ENCODE results near the gene HEATR5A.
A peak's percentile ranks its signal among the peaks of the same experiment; 100 is the strongest.
"Not testable (repeated sequence)": the region's sequence is repeated elsewhere in the genome, so short reads cannot be mapped to it uniquely, and the experiment has no call there.

HEATR5A gene

GRCh38 chr14:31386271-31386670 lies 34.1 kb downstream of the HEATR5A start:
- no peak overlapping the region for H3K4me3 ChIP-seq (ENCODE audit: low read depth, low read length)
- TF ChIP-seq MYC (IDR thresholded peaks at IDR 0.05; ENCODE audit: low read depth, low read length): no peak
- TF ChIP-seq MAX (IDR thresholded peaks at IDR 0.05; ENCODE audit: low read depth, low read length): no peak
- TF ChIP-seq CTCF (IDR thresholded peaks at IDR 0.05; ENCODE audit: low read depth, low read length): no peak
- no peak for TF ChIP-seq POLR2A (IDR thresholded peaks at IDR 0.05; ENCODE audit: extremely low read depth, insufficient read length)
- DNase-seq (ENCODE audit: low read depth): no peak

- DNase-seq (ENCODE audit: low read depth): no peak
- H3K4me3 ChIP-seq (ENCODE audit: low read depth, low read length): no peak overlapping the region
- TF ChIP-seq POLR2A (IDR thresholded peaks at IDR 0.05; ENCODE audit: extremely low read depth, insufficient read length) (no peak), CTCF (IDR thresholded peaks at IDR 0.05; ENCODE audit: low read depth, low read length) (no peak), MAX (IDR thresholded peaks at IDR 0.05; ENCODE audit: low read depth, low read length) (no peak), MYC (IDR thresholded peaks at IDR 0.05; ENCODE audit: low read depth, low read length) (no peak)
Observed at GRCh38 chr14:31382221-31382620, 38.1 kb downstream of the HEATR5A start.

- no peak for DNase-seq (ENCODE audit: low read depth)
- TF ChIP-seq MAX (IDR thresholded peaks at IDR 0.05; ENCODE audit: low read depth, low read length) (no peak), MYC (IDR thresholded peaks at IDR 0.05; ENCODE audit: low read depth, low read length) (no peak), CTCF (IDR thresholded peaks at IDR 0.05; ENCODE audit: low read depth, low read length) (no peak), POLR2A (IDR thresholded peaks at IDR 0.05; ENCODE audit: extremely low read depth, insufficient read length) (no peak)
- H3K4me3 ChIP-seq (ENCODE audit: low read depth, low read length): no peak overlapping the region
Observed at GRCh38 chr14:31380106-31380505, 40.2 kb downstream of the HEATR5A start.

GRCh38 chr14:31379125-31379947 lies 41.0 kb downstream of the HEATR5A start:
- H3K4me3 ChIP-seq (ENCODE audit: low read depth, low read length); DNase-seq (ENCODE audit: low read depth): not testable (repeated sequence)

- DNase-seq (ENCODE audit: low read depth): no peak
- no peak overlapping the region for H3K4me3 ChIP-seq (ENCODE audit: low read depth, low read length)
- no peak for TF ChIP-seq CTCF (IDR thresholded peaks at IDR 0.05; ENCODE audit: low read depth, low read length)
- TF ChIP-seq MYC (IDR thresholded peaks at IDR 0.05; ENCODE audit: low read depth, low read length): no peak
- no peak for TF ChIP-seq POLR2A (IDR thresholded peaks at IDR 0.05; ENCODE audit: extremely low read depth, insufficient read length)
- TF ChIP-seq MAX (IDR thresholded peaks at IDR 0.05; ENCODE audit: low read depth, low read length): no peak
Observed at GRCh38 chr14:31377433-31377832, 42.9 kb downstream of the HEATR5A start.

- peak; percentile 70 for DNase-seq (ENCODE audit: low read depth)
- no peak overlapping the region for H3K4me3 ChIP-seq (ENCODE audit: low read depth, low read length)
- TF ChIP-seq POLR2A (IDR thresholded peaks at IDR 0.05; ENCODE audit: extremely low read depth, insufficient read length) (no peak), MYC (IDR thresholded peaks at IDR 0.05; ENCODE audit: low read depth, low read length) (no peak), MAX (IDR thresholded peaks at IDR 0.05; ENCODE audit: low read depth, low read length) (no peak), CTCF (IDR thresholded peaks at IDR 0.05; ENCODE audit: low read depth, low read length) (no peak)
Observed at GRCh38 chr14:31371646-31372045, 48.7 kb downstream of the HEATR5A start.

Data from NB4 (cell line).